Measurements from ENCODE around the gene CYGB.

The CYGB gene

DNA sequence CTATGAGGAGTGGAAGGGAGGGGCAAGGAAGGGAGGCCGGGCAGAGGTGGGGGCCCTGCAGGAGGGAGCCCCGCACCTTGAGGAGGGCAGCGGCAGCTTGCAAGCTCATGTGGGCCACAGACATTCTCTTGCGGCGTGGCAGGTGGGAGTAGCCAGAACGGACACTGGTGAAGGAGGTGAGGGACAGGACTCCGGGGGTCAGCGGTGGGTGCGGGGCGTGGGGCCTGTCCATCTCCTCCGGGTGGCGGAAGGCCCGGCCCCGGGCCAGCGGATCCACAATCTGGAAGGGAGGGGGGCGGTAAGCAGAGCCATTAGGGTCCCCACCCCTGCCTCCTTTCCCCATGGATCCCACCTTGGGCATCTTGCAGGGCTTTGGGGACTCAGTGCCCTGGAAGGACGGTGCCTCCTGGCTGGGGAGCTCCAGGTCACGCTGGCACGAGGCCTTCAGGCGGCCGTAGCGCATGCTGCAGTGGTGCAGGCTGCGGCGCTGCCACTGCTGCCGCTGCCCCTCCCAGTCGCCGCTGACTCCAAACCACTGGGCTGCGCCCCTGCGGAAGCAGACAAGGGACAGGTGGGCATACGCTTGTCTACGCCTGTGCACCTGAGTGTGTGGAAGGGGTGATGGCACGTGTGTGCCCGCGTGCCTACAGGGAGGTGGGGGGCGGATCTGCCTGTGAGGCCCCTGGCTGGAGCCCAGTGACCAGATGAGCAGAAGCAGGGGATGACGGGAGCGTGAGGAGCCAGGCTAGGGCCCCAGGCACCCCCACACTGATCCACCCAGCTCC is 58.6 kb downstream of the CYGB start:
- DNase-seq (ENCODE audit: low read depth): no peak
- TF ChIP-seq, protein P1, sequence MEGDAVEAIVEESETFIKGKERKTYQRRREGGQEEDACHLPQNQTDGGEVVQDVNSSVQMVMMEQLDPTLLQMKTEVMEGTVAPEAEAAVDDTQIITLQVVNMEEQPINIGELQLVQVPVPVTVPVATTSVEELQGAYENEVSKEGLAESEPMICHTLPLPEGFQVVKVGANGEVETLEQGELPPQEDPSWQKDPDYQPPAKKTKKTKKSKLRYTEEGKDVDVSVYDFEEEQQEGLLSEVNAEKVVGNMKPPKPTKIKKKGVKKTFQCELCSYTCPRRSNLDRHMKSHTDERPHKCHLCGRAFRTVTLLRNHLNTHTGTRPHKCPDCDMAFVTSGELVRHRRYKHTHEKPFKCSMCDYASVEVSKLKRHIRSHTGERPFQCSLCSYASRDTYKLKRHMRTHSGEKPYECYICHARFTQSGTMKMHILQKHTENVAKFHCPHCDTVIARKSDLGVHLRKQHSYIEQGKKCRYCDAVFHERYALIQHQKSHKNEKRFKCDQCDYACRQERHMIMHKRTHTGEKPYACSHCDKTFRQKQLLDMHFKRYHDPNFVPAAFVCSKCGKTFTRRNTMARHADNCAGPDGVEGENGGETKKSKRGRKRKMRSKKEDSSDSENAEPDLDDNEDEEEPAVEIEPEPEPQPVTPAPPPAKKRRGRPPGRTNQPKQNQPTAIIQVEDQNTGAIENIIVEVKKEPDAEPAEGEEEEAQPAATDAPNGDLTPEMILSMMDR (IDR thresholded peaks at IDR 0.05; ENCODE audit: insufficient read depth, low read depth, low read length, missing control alignments): no peak
- H3K4me3 ChIP-seq (ENCODE audit: low read length): no peak overlapping the region

GRCh38 chr17:76478097-76478496 is 59.4 kb downstream of the CYGB start:
- no peak overlapping the region for H3K4me3 ChIP-seq (ENCODE audit: low read length)
- DNase-seq (ENCODE audit: low read depth): no peak
- TF ChIP-seq, protein P1 (IDR thresholded peaks at IDR 0.05; ENCODE audit: insufficient read depth, low read depth, low read length, missing control alignments): no peak

- no peak for DNase-seq (ENCODE audit: low read depth)
- H3K4me3 ChIP-seq (ENCODE audit: low read length): no peak overlapping the region
- TF ChIP-seq, protein P1 (IDR thresholded peaks at IDR 0.05; ENCODE audit: insufficient read depth, low read depth, low read length, missing control alignments): no peak
Measured at GRCh38 chr17:76477576-76477975, 59.9 kb downstream of the CYGB start.
